ENCODE data around the gene GYS2.
A peak's percentile ranks its signal among the peaks of the same experiment; 100 is the strongest.

DNA sequence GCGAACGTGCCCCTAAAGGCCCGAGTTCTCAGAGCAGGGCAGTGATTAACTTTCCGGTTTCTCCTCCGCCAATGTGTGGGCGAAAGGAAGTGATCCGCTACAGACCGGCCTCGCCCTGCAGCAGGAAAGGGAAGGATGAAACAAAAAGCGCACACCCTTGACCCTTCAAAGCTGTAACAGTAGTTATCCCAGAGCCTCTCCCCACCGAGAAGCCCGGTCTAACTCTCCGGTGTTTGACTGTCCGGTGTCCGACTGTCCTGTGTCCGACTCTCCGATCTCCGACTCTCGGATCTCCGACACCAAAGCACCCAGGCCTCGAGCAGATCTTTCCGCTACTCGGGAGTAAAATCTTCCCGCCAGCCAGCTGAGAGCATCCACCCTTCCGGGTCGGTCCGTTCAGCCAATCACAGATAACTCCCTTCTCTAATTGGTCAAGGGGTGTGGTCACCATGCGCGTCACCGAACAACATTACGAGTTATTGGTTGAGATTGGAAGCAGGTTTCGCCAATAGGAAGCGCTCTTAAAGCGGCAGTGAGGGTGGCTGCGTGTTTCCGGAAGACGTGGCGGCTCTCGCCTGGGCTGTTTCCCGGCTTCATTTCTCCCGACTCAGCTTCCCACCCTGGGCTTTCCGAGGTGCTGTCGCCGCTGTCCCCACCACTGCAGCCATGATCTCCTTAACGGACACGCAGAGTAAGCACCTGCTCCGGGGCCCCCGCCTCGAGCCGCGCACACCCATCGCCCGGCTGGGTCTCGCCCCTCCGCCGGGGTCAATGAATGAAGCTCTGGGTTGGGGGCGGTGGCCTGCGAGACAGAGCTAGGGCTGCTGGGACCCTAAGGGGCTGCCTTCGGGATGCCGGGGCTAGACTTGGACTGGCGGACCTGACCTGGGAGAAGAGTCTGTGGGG lies 103.1 kb downstream of the GYS2 start, which contains the start of the genes GOLT1B and RECQL:
- TF ChIP-seq, protein P1, sequence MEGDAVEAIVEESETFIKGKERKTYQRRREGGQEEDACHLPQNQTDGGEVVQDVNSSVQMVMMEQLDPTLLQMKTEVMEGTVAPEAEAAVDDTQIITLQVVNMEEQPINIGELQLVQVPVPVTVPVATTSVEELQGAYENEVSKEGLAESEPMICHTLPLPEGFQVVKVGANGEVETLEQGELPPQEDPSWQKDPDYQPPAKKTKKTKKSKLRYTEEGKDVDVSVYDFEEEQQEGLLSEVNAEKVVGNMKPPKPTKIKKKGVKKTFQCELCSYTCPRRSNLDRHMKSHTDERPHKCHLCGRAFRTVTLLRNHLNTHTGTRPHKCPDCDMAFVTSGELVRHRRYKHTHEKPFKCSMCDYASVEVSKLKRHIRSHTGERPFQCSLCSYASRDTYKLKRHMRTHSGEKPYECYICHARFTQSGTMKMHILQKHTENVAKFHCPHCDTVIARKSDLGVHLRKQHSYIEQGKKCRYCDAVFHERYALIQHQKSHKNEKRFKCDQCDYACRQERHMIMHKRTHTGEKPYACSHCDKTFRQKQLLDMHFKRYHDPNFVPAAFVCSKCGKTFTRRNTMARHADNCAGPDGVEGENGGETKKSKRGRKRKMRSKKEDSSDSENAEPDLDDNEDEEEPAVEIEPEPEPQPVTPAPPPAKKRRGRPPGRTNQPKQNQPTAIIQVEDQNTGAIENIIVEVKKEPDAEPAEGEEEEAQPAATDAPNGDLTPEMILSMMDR (IDR thresholded peaks at IDR 0.05) = no peak
- TF ChIP-seq POLR2A (IDR thresholded peaks at IDR 0.05) = peak; percentile 43 to 82 (median 80)

All from body of pancreas (tissue), 4 donors.